HepG2 (cell line): Measurements from ENCODE around the gene NOSTRIN.

Experiments
- ATF1 ChIP-seq: IDR thresholded peaks from 2 replicates; pipeline ENCODE4 v1.6.1; 2016; ENCODE audit warnings: mild to moderate bottlenecking, control low read depth
- CREM ChIP-seq, 2 experiments: sonication (generic) in 1 of 2; formaldehyde crosslinking in 1 of 2; IDR thresholded peaks; 2 replicates each; pipeline versions ENCODE4 v1.4.0 to v1.6.1; 2016 to 2020; ENCODE audit warnings: antibody characterized with exemption in 1 of 2, mild to moderate bottlenecking in 1 of 2, missing genetic modification reagents in 1 of 2
- CTCF ChIP-seq: sonication (generic); formaldehyde crosslinking; IDR thresholded peaks from 2 replicates; pipeline ENCODE4 v1.5.0; 2020; ENCODE audit warnings: mild to moderate bottlenecking, missing genetic modification reagents, moderate library complexity
- HDAC1 ChIP-seq: sonication (generic); formaldehyde crosslinking; IDR thresholded peaks from 2 replicates; pipeline ENCODE4 v1.5.1; 2020; ENCODE audit warnings: mild to moderate bottlenecking, missing genetic modification reagents
- HMGXB4 ChIP-seq, 2 experiments: sonication (generic) in 1 of 2; formaldehyde crosslinking in 1 of 2; IDR thresholded peaks; 2 replicates each; pipeline versions ENCODE4 v1.4.0 to v1.6.1; 2018 to 2020; ENCODE audit warnings: missing genetic modification reagents in 2 of 2, borderline replicate concordance in 1 of 2, low read depth in 1 of 2, mild to moderate bottlenecking in 1 of 2, missing biosample characterization in 1 of 2
- NCOR1 ChIP-seq: fragments of 200-600 bp; sonication (generic); IDR thresholded peaks from 2 replicates; pipeline ENCODE4 v1.7.0; 2017; ENCODE audit warnings: antibody characterized with exemption, low read length, borderline replicate concordance
- SIN3A ChIP-seq: IDR thresholded peaks from 2 replicates; pipeline ENCODE4 v1.6.1; 2011; ENCODE audit warnings: low read depth, mild to moderate bottlenecking, control low read depth, low read length, borderline replicate concordance
- SMAD3 ChIP-seq: sonication (generic); formaldehyde crosslinking; IDR thresholded peaks from 2 replicates; pipeline ENCODE4 v1.4.0; 2020; ENCODE audit warnings: missing genetic modification reagents
- XRCC5 ChIP-seq: fragments of 200-400 bp; formaldehyde crosslinking; optimal IDR thresholded peaks from 2 replicates; pipeline ENCODE3; 2017; ENCODE audit warnings: mild to moderate bottlenecking, low read length
- ZNF232 ChIP-seq: sonication (generic); formaldehyde crosslinking; IDR thresholded peaks from 2 replicates; pipeline ENCODE4 v1.4.0; 2020; ENCODE audit warnings: missing genetic modification reagents, borderline replicate concordance

- no peak for TF ChIP-seq HMGXB4 (CRISPR knock-in tag; IDR thresholded peaks at IDR 0.05; ENCODE audit: borderline replicate concordance in 1 of 2, low read depth in 1 of 2)
- no peak for TF ChIP-seq SMAD3 (CRISPR knock-in tag)
- no peak for TF ChIP-seq ZNF232
- TF ChIP-seq SIN3A: no peak
- TF ChIP-seq CTCF: no peak
- no peak for TF ChIP-seq NCOR1
- no peak for TF ChIP-seq HDAC1
- no peak for TF ChIP-seq CREM (IDR thresholded peaks at IDR 0.05)
- TF ChIP-seq CREM (CRISPR knock-in tag; IDR thresholded peaks at IDR 0.05): no peak
- TF ChIP-seq XRCC5: no peak
- no peak for TF ChIP-seq ATF1 (CRISPR knock-in tag)
Measured at GRCh38 chr2:168913495-168913894, 111.1 kb downstream of the NOSTRIN start.
